ENCODE results near the gene AGPAT2. TPM values are rescaled to one million over a fixed set of nuclear protein-coding genes. Genes with fewer than 3 reads are reported as not detected.

The AGPAT2 gene
- total RNA-seq, 1 experiment from 2014 or later, result 77.9 TPM

DNA sequence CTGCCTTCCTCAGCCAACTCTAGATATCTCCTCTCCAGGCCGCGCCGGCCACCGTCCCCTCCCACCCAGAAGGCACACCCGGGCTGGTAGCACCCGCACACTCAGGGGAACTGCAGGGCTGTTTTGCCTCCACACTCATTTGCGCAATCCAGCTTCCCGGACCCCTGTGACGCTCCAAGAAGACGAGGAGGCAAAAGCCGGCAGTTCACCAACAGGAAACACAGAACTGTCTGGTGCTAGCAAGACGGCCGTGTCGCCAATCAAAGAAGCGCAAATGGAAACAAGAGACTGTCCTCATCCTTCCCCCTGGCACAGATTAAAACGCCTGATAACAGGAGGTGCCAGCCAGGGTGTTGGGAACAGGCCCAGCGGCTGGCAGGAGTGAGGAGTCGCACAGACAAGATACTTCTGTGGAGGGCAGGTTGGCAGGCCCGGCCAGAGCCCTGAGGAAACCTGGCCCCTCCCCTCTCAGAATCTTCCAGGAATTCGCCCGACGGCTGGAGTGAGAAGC lies 7.8 kb downstream of the AGPAT2 start:
- no peak for TF ChIP-seq POLR2AphosphoS5 (IDR thresholded peaks at IDR 0.05; ENCODE audit: low read depth, low read length)
- no peak for TF ChIP-seq CTCF (IDR thresholded peaks at IDR 0.05)
- no peak for TF ChIP-seq TCF7L2 (IDR thresholded peaks at IDR 0.05; ENCODE audit: low read depth, low read length)
- TF ChIP-seq, protein P1, sequence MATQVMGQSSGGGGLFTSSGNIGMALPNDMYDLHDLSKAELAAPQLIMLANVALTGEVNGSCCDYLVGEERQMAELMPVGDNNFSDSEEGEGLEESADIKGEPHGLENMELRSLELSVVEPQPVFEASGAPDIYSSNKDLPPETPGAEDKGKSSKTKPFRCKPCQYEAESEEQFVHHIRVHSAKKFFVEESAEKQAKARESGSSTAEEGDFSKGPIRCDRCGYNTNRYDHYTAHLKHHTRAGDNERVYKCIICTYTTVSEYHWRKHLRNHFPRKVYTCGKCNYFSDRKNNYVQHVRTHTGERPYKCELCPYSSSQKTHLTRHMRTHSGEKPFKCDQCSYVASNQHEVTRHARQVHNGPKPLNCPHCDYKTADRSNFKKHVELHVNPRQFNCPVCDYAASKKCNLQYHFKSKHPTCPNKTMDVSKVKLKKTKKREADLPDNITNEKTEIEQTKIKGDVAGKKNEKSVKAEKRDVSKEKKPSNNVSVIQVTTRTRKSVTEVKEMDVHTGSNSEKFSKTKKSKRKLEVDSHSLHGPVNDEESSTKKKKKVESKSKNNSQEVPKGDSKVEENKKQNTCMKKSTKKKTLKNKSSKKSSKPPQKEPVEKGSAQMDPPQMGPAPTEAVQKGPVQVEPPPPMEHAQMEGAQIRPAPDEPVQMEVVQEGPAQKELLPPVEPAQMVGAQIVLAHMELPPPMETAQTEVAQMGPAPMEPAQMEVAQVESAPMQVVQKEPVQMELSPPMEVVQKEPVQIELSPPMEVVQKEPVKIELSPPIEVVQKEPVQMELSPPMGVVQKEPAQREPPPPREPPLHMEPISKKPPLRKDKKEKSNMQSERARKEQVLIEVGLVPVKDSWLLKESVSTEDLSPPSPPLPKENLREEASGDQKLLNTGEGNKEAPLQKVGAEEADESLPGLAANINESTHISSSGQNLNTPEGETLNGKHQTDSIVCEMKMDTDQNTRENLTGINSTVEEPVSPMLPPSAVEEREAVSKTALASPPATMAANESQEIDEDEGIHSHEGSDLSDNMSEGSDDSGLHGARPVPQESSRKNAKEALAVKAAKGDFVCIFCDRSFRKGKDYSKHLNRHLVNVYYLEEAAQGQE (IDR thresholded peaks at IDR 0.05; ENCODE audit: insufficient read depth in 1 of 2, low read depth in 2 of 2, low read length in 1 of 2), result no peak
- TF ChIP-seq SIN3A (IDR thresholded peaks at IDR 0.05; ENCODE audit: borderline replicate concordance, insufficient read depth, low read depth, low read length), result no peak
- H3K4me3 ChIP-seq (ENCODE audit: low read depth in 2 of 2, low read length in 2 of 2), result no peak overlapping the region
- no peaks in the 10 kb centered on the region for H3K27me3 ChIP-seq (ENCODE audit: control insufficient read depth, insufficient read depth, low read length)
- intact Hi-C loops (cut with micrococcal nuclease; ENCODE audit: unreplicated experiment) (no loop called here), in situ Hi-C loops (cut with HindIII; ENCODE audit: low pct_unique_long_range_greater_than_20kb, low sequenced_read_pairs) (no loop called here)
- DNase-seq (ENCODE audit: low read depth, low spot score), result no peak
- H3K4me1 ChIP-seq (ENCODE audit: control insufficient read depth, insufficient read depth, low read length), result peaks cover 6% of the 10 kb centered on the region; the same call in 1 of the 2 replicates
- H3K9me3 ChIP-seq (ENCODE audit: control insufficient read depth, insufficient read depth, low read depth, low read length), result no peaks in the 10 kb centered on the region
- POLR2A ChIA-PET, result no interaction called here
- H3K27ac ChIP-seq (ENCODE audit: low read length), result no peak overlapping the region
- BruUV-seq (replicated peaks), result no TSS peak
- no peaks in the 10 kb centered on the region for H3K36me3 ChIP-seq (ENCODE audit: control insufficient read depth, insufficient read depth, low read length)
- ATAC-seq, result no peak
- CTCF ChIA-PET, result no interaction called here

- TF ChIP-seq, protein P1 (IDR thresholded peaks at IDR 0.05; ENCODE audit: insufficient read depth in 1 of 2, low read depth in 2 of 2, low read length in 1 of 2), result no peak
- TF ChIP-seq TCF7L2 (IDR thresholded peaks at IDR 0.05; ENCODE audit: low read depth, low read length), result no peak
- no peak for TF ChIP-seq POLR2AphosphoS5 (IDR thresholded peaks at IDR 0.05; ENCODE audit: low read depth, low read length)
- TF ChIP-seq SIN3A (IDR thresholded peaks at IDR 0.05; ENCODE audit: borderline replicate concordance, insufficient read depth, low read depth, low read length), result no peak
- no peak for TF ChIP-seq CTCF (IDR thresholded peaks at IDR 0.05)
- in situ Hi-C loops (cut with HindIII; ENCODE audit: low pct_unique_long_range_greater_than_20kb, low sequenced_read_pairs) (no loop called here), intact Hi-C loops (cut with micrococcal nuclease; ENCODE audit: unreplicated experiment) (no loop called here)
- DNase-seq (ENCODE audit: low read depth, low spot score) (no peak), ATAC-seq (no peak)
- CTCF ChIA-PET, result no interaction called here
- no peaks in the 10 kb centered on the region for H3K27me3 ChIP-seq (ENCODE audit: control insufficient read depth, insufficient read depth, low read length)
- no peak overlapping the region for H3K4me3 ChIP-seq (ENCODE audit: low read depth in 2 of 2, low read length in 2 of 2)
- no peaks in the 10 kb centered on the region for H3K9me3 ChIP-seq (ENCODE audit: control insufficient read depth, insufficient read depth, low read depth, low read length)
- TSS peak; percentile 65 for BruUV-seq (replicated peaks)
- peaks cover 6% of the 10 kb centered on the region for H3K4me1 ChIP-seq (ENCODE audit: control insufficient read depth, insufficient read depth, low read length)
- no peak overlapping the region for H3K27ac ChIP-seq (ENCODE audit: low read length)
- H3K36me3 ChIP-seq (ENCODE audit: control insufficient read depth, insufficient read depth, low read length), result no peaks in the 10 kb centered on the region
- POLR2A ChIA-PET, result no interaction called here
Observed at GRCh38 chr9:136678624-136679023, 8.6 kb downstream of the AGPAT2 start.
